GM19238 (cell line): ENCODE data around the gene CDH13.

ENCODE experiments used
- DNase-seq: peaks from one replicate; pipeline ENCODE4 v3.0.0; 2011; ENCODE audit warnings: low spot score; ENCODE audit not compliant: insufficient read length

CDH13 gene

GRCh38 chr16:83630979-83631378 lies 1004.2 kb downstream of the CDH13 start:
- no peak for DNase-seq

GRCh38 chr16:83633286-83633685 lies 1006.5 kb downstream of the CDH13 start:
- DNase-seq, result no peak

DNA sequence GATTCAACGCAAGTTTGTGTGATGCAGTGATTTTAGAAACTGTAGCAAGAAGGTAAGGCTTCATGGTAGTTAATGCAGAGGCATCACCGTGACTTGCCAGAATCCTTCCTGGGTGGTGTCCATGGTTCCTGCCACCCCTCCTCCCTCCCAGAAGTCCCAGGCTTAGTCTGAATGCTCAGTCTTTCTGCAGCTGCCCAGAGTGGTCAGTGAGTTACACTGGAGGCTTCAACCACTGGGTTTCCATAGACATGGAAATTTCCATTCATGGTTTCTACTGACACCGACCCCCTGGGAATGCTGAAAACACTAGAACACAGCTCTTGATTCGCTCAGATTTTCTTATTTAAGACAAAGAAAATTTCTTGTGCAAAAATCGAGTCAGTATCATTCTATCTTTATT lies 1021.6 kb downstream of the CDH13 start:
- no peak for DNase-seq

GRCh38 chr16:83651871-83652270 lies 1025.1 kb downstream of the CDH13 start:
- no peak for DNase-seq

GRCh38 chr16:83652943-83653342 lies 1026.2 kb downstream of the CDH13 start:
- no peak for DNase-seq

DNA sequence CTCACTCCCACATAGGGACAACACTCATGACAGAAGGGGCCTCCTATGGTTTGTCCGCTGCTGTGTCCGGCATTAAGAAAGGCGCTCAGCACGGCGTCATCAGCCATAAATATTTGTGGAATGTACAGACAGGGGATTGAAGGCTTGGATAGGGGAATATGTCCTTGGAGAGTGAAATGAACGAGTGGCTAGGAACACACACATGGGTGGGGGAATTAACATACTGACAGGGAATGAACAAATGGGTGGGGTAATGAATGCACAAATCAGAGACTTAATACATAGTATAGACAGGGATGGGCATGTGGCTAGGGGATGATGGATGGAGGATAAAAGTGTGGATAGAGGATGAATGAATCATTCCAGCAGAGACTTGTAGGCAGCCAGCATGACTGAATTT lies 1027.0 kb downstream of the CDH13 start:
- DNase-seq, result no peak

DNA sequence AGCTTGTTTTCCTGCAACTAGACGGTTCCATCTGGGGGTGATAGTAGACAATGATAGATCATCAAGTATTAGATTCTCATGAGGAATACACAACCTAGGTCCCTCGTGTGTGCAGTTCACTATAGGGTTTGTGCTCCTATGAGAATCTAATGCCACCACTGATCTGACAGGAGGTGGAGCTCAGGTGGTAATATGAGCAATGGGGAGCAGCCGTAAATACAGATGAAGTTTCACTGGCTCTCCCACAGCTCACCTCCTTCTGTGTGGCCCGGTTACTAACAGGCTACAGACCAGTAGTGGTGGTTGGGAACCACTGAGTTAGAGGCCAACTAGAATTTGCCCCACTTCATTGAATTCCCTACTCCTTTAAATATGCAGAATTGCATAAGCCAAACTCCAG lies 1033.5 kb downstream of the CDH13 start:
- no peak for DNase-seq

DNA sequence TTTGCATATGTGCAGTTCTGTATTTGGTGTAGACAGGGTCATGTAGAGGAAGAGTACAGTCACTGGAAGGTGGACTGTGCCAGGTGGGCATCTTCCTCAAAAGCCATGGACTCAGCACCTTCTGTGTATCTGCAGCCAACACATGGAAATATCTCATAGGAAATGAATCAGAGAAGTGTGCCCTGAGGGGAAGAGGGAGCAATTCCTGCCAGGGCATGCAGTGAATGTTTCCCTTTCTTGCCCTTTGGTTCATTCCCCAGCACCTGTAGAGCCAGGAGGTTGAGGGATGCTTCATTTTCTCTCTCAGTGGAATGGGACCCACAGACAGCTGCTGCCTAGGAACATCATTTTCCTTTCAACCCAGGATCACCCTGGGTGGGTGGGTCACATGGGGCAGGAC lies 1034.9 kb downstream of the CDH13 start:
- DNase-seq, result no peak

GRCh38 chr16:83666449-83666848 lies 1039.7 kb downstream of the CDH13 start:
- no peak for DNase-seq

- DNase-seq, result no peak
Measured at GRCh38 chr16:83669456-83669855, 1042.7 kb downstream of the CDH13 start.

DNA sequence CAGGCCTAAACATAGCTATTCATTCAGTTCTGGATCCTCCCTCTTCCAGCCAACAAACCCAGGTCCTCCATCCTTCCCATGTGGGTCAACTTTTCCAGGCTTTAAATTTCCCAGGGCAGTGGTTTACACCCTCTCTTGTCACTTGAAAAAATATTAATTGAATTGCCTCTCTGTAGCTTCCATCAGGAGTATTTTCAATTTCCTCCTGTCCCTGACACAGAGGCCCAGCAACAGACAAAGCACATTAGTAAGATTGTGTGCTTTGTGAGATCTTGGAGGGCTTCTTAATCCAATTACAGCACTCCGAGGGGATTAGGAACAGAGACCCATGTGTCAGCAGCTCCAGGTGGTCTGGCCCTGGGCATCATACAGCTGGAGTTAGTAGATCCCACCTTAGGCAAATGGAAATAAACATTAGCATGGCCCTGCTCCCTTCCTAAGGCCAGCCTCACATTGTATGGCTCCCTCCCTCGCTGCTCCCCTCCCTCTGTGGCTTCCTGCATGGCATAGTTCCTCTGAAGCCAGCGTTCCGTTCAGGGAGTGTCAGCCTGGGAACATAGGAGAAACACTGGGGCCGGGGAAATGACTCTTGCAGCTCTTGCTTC lies 1048.3 kb downstream of the CDH13 start:
- DNase-seq, result no peak

GRCh38 chr16:83676086-83676485 lies 1049.3 kb downstream of the CDH13 start:
- DNase-seq, result no peak

- no peak for DNase-seq
Measured at GRCh38 chr16:83680980-83681379, 1054.2 kb downstream of the CDH13 start.

DNA sequence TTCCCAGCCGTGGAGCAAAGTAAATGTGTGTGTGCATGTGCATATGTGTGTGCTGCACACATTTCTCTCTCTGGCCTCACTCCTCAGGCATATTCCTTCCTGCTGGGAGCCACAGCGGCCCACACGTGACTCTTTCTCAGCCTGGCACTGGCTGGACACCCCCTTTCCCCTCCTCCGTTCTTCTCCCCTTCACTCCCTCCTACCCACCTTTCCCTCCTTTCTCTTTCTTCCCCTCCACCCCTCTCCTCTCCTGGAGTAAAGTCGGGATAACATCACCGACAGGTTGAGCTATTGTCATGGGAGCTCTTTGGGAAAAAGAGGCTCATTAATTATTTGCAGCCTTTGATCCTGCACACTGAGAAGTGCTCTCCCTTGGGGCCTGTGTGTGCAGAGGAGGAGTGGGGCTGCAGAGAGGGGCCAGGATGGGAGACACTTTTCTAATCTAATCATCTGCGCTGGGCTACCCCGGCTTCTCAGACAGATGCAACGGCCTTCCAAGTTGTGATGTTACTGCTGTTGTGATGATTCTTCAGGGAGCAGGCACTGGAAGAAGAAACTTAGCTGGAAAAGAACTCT lies 1054.7 kb downstream of the CDH13 start:
- DNase-seq, result no peak

- DNase-seq, result no peak
Measured at GRCh38 chr16:83682116-83682867, 1055.5 kb downstream of the CDH13 start.

GRCh38 chr16:83682868-83683235 lies 1056.1 kb downstream of the CDH13 start:
- DNase-seq, result no peak

DNA sequence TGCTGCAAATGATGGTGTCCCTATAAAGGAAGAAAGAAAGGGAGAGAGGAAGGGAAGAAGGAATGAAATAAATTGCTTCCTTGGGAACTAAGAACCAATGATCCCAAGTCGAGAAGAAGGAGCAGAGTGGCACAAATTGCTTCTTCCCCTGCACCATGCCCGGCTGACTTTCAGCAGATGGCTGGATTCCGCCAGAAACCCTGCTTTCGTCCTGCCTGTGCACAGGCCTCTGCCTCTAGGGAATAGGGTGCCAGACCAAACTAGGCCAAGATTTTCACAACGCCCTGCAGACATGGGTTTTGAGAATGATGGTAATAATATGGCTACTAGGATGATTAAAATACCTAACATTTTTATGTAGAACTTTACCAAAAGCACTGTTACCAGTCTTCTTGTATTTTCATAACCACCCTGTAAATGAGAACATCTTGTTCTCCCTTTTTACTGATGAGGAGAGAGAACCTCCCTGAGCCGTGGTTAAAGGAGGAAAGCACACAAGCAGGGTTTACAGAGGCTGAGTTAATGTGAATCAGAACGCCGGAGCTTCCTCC lies 1058.9 kb downstream of the CDH13 start:
- DNase-seq, result no peak

DNA sequence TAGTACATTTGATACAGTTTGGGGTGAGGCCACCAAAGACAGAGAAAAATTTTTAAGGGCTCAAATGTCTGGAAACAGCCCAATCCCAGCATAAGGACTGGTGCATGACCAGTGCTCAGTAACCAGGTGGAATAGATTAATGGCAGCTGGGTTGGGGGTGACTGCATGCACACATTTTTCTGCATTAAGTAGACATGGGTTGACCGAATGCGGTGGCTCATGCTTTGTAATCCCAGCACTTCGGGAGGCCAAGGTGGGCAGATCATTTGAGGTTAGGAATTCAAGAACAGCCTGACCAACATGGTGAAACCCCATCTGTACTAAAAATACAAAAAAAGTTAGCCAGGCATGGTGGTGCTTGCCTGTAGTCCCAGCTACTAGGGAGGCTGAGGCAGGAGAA lies 1060.0 kb downstream of the CDH13 start:
- no peak for DNase-seq

GRCh38 chr16:83689385-83689831 lies 1062.6 kb downstream of the CDH13 start:
- DNase-seq, result no peak

DNA sequence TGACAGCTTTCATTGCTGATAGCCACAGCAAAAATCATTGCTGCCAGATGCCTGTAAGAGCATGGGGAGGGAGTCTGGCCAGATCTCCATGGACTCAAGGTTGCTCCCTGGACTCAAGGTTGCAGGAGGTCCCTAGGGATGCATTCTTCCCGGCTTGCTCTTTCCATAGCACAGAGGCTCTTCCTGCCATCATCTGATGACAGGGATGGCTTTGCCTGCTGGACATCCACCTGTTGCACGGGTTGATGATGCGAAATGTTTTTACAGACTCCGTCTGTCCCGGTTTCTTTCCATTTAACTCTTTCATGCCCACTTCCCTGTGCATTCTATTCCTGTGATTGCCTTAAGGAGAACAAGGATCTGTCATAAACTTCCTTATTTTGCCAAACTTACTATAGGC lies 1065.5 kb downstream of the CDH13 start:
- DNase-seq, result no peak

GRCh38 chr16:83698964-83699363 lies 1072.2 kb downstream of the CDH13 start:
- no peak for DNase-seq

DNA sequence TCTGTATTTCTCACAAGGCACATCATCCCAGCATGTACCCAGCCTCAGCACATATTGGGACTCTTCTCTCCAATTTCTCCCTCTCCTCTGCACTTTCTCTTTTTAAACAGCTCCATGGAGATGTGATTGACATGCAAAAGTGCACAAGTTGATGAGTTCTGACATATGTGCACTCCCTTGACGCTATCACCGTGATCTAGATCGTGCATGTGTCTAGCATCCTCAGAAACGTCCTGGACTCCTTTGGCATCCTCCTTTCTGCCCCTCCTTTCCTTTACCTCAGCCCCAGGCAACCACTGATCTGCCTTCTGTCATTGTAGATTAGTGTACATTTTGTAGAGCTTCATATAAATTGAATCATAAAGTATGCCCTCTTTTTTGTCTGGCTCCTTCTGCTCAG lies 1073.0 kb downstream of the CDH13 start:
- DNase-seq, result no peak

DNA sequence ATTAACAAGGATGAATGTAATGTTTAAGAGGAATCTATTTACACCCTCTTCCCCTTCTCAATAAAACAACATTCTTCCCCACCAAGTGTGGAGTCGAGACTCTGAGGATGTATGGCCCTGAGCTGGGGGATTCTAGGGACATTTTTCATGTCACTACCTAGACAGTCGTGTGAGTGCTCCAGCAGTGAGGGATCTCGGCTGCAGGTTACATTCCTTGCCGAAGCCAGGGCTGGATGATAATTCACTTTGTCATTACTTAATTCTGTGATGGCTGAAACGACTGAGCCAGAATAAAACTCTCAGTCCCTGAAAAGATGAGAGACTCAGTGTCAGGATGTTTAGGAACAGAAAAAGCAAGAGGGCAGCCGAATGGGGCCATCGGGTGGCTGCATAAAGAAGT lies 1074.1 kb downstream of the CDH13 start:
- DNase-seq, result no peak
